ENCODE results near the gene GPR18.

GPR18 gene

DNA sequence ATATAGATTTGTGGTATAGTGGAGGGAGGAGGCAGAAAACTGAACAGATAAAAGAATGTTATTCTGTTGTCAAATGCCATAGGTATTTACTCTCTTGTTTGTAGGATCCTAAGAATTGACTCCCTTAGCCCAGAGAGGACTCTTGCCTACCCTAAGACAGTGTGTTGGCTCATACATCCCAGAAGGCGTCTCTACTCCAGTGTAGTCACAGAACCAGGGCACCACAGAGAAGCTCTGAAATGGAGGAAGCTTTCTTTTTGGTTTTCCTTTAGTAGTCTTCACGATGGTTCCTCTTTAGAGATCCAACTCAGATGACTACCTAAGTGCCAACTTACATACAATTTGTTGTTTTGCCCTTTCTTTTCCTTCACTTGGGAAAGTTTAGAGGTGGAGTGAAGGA, 35.0 kb upstream of the GPR18 start:
- DNase-seq (ENCODE audit: low read depth in 2 of 2), result no peak

DNA sequence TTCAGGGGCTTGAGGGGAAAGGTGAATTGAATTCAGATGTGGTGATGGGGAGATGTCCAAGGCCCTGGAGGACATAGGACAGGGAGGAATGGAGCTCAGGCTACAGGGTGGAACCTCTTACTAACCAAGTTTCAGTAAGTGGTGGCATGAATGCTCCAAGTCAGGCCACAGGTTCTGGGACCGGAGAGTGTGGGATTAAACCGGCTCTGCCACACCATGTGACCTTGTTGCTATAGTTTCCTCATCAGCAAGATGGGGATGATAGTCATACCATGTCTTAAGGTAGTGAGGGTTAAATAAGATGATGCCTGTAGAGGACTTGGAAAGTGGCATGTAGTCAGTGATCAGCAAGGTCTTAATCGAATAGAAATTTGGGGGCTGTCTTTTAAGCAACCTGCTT, 32.7 kb upstream of the GPR18 start:
- DNase-seq (ENCODE audit: low read depth in 2 of 2), result no peak

DNA sequence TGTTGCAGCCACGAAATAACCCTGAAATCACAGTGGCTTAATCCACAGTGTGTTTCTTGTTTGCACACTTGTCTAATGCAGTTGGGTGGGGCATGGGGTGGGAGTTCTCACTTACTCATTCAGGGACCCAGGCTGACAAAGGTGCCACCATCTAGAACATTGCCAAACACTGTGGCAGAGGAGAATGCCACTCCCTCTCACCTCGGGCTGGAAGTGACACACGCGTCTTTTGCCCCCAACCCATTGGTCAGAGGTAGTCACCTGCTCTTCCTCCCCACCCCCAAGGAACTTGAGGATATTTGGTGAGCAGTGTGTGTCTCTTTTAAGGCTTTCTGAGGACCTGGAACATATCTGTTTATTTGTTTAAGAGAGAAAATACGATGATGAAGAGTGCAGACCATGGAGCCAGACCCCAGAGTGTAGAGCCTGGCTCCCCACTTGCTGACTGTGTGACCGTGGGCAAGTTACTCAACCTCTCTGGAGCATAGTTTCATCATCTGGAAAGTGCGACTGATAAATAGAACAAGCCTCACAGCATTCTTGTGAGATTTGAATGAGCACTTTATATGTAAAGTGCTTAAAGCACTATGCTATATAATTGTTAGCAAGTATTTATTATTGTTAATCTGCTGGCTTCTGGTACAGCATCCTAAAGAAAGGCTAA, 31.6 kb upstream of the GPR18 start:
- DNase-seq (ENCODE audit: low read depth in 2 of 2), result no peak

DNA sequence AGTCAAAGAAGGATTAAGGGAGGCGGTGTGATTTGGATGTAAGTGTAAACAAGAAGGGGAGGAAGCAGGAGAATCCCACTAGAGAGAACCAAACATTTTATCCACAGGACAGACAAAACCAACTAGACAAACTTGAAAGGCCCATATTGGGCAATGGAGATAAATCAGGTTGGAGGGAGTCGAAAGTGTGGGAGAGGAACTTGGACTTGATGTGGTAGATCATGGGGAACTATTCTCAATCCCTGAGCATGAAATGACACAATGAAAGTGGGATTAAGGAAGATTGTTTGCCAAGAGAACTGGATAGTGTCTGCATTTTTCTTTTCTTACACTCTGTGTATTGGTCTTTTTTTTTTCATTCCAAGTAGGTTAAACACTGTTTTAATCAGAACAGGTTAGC, 31.1 kb upstream of the GPR18 start:
- DNase-seq (ENCODE audit: low read depth in 2 of 2), result no peak

DNA sequence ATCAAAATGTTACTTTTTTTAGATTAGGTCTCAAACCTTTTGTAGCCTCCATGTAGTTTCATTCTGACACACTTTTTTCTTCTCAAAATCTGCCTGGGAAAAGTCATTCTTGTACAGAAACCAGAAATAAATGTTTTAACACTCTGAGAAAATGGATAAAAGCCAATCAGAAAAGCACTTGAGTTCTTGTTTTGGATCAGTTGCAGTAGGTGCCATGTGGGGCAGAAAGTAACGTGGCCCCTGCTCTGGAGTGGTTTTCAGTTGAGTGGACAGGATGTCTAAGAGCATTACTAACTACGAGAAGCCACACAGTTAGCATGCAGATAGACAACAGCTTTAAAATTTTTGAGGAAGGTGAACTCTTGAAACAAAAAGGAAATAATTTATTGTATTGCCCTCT, 29.9 kb upstream of the GPR18 start:
- no peak for DNase-seq (ENCODE audit: low read depth in 2 of 2)

DNA sequence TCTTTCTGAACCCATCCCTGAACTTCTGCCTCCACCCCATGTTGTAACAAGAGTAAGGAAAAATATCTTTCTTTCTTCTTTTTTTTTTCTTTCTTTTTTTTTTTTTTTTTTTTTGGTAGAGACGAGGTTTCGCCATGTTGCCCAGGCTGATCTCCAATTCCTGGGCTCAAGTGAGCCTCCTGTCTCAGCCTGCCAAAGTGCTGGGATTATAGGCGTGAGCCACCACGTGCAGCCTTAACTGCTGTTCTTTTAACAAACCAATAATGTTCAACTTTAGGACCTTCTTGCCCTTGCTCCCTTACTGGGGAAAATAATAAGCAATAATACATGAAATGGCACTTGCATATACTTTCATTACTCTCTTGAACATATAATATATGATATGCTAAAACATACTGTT, 29.4 kb upstream of the GPR18 start:
- no peak for DNase-seq (ENCODE audit: low read depth in 2 of 2)

DNA sequence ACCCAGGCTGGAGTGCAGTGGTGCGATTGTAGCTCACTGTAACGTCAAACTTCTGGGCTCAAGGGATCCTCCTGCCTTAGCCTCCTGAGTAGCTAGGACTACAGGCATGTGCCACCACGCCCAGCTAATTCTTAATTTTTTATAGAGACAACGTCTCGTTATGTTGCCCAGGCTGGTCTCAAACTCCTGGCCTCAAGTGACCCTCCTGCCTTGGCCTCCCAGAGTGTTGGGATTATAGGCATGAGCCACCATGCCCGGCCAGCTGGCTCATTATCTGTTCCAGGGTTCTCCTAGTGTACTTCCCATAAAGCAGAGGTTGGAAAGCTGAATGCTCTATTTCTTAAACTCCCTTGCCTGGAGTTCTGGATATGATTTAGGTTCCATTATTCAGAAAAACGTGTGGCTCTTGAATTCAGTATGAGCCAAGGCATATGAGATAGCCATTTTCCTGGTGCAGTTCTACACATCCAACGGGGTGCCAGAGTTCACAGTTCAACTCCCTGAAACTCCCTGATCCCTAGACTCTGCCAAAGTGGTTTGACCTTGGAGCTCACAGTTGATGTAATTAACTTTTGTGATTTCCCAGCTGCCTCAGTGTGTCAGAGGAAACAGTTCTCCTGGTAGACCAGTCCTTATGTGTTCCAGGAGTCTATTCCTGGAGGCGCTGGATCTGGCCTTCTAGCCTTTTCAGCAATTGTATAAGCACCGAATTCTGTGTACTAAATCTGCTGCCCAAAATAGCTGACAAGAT, 27.4 kb upstream of the GPR18 start:
- no peak for DNase-seq (ENCODE audit: low read depth in 2 of 2)

DNA sequence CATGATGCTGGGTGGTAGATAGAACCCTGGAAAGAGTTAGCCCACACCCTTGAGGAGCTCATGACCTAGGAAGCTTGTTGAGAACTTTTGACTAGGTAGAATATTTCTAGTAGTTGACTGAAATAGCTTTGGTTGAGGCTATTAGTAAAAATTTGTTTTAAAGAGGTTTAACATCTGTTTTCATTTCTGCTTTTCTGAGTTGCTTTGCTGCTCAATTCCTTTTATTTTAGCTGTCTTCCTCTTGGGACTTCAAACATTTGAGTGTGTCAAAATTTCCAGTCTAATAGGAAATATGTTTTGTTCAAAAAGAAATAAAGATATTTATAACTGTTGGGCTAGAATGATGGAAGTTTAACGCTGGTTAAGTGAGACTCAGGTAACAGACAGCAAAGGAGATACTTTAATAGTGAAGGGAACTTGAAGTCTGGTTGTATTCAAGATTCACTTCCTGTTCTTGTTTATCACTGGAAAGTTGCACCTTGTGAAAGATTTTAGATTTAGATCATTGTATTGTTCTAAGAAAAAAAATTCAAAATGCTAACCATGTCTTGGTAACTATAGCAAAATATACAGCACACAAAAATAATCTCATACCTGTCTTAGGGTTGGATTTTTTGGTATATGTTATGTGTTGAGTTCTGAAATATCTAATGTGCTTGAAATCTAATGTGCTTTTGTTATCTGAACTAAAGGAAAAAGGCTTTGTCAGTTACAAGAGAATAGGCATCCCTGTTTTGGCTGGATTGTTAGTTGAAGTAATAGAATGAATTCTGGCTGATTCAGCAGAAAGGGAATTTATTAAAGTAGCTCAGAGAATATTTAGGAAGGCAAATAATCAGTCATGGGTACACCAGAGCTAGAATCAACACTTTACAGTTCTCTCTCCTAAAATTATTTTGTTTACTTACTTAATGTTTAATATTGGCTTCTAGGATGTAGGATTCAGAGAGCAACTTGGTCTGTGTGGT, 24.4 kb upstream of the GPR18 start:
- no peak for DNase-seq (ENCODE audit: low read depth in 2 of 2)

DNA sequence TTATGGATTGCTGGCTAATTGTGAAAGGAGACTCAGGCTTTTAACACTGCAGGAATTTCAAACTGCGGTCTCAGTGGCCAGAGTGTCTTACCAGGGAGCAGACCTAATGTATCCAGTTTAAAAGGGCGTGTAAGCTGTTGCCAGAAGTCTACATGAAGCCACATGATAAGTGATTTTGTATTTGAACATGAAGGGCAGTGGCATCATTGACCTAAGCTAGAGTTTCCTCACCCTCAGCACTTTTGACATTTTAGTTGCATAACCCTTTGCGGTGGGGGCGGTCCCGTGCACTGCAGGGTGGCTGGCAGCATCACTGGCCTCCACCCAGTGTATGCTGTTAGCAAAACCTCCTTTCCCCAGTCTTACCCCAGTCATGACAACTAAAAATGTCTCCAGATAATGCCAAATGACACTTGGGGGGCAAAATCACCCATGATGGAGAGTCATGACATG, 23.7 kb upstream of the GPR18 start:
- peak in 1 of 2 donors; percentile 24 for DNase-seq (ENCODE audit: low read depth in 2 of 2)

DNA sequence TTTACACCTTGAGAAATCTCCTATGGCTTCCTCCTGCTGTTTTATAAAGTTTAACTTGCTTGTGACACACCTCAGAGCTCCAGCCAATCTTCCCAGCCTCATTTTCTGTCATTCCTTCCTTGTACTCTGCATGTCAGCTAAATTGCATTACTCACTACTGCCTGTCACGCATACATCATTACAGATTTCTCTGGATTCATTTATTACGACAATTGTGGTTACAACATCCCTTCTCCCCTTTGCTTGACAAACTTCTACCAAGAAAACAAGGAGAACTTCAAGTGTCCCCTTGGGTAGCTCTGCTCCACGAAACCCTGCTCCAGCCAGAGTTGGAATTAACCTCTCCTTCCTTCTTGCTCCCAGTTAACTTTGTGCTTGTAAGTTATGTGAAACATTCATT, 22.0 kb upstream of the GPR18 start:
- DNase-seq (ENCODE audit: low read depth in 2 of 2), result no peak

DNA sequence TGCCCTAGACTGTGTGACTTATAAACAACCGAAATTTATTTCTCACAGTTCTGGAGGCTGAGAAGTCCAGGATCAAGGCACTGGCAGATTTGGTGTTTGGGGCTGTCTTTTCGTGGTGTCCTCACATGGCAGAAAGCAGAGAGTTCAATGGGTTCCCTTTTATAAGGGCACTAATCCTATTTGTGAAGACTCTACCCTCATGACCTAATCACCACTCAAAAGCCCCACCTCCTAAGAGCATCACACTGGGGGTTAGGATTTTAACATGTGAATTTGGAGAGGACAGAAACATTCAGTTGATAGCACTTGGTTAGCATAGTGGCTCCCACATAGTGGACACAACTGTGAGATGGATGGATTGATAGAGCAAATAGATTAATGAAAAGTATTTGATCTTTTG, 21.5 kb upstream of the GPR18 start:
- no peak for DNase-seq (ENCODE audit: low read depth in 2 of 2)

DNA sequence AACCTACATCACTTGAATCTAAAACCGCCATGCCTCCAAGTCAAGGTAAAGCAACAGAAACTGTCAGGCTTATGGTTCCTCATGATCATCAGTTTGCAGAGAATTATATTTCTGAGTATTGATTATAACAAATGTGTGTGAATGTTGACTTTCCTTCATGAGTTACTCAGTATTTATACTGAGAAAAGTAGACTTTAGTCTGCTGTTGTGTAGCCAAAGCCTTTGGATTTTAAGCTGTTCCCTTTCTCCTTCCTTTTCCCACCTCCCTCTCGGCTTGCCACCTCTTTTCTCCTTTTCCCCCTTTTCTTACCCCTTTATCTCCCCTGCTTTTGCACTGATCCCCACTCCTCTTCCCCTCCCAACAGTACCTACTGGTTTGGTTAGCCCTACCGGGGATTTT, 20.7 kb upstream of the GPR18 start:
- DNase-seq (ENCODE audit: low read depth in 2 of 2), result no peak

DNA sequence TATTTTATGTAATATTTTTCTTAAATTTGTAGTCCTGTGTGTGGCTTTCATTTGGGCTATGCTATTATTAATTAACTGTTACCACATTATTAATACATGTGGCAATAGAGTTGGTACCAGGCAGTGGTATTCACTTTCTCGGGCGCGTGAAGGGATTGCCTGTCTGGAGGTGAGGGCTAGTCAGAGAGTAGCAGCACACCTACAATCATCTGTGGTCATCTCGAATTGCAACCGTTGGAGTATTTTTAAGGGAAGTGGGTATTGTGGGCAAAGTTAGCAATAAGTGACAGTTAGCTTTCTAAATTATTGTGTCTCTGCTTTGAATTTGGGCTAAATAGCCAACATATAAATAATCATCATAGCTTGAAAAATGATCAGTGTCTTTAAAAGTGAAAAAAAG, 20.0 kb upstream of the GPR18 start:
- DNase-seq (ENCODE audit: low read depth in 2 of 2), result no peak

DNA sequence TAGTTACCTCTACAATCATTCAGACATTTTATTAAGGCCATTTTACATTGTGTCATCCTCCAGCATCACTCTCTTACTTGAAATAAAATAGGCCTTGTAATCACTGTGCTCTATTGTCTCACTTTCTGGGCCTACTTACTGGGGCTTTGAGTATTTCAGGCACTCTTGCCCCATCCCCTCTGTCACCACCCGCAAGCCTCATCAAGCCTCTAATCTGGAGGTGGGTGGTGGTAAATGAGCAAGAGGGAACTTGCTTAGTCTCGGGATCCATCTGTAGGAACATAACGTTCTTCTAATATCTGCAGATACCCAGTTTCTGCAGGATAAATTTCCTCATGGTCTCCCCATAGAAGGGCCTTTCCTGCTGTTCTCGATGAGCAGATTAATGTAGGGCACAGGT, 19.4 kb upstream of the GPR18 start:
- no peak for DNase-seq (ENCODE audit: low read depth in 2 of 2)

DNA sequence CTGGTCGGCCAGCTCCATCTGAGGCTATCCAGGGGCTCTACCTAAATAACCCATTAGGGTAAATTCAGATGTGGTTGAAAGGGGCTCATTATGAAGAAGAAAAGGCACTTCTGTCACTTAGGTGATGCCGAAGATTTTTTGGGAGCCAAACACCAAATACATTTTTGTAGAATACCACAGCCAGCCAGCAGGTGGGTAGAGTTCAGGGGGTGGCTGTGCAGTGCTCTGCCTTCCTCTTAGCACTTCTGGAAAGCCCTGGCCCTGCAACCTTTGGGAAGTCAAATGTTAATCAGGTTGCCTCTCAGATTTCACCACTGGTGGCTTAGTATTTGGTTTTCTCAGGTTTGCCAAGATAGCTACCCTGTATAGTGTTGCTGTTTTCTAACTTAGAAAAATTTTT, 18.5 kb upstream of the GPR18 start:
- no peak for DNase-seq (ENCODE audit: low read depth in 2 of 2)

DNA sequence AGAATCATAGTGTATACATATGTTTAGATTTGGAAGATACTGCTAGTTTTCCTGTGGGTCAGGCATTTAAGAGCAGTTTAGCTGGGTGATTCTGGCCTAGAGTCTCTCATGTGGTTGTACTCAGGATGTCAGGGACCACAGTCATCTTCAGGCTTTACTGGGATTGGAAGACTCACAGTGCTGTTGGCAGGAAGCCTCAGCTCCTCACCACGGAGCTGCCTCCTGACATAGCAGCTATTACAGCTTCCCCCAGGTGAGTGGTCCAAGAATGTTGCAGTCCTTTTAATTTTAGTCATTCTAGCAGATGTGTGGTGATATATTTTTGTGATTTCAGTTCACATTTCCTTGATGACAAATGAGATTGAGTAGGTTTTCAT, 16.9 kb upstream of the GPR18 start:
- DNase-seq (ENCODE audit: low read depth in 2 of 2), result no peak

DNA sequence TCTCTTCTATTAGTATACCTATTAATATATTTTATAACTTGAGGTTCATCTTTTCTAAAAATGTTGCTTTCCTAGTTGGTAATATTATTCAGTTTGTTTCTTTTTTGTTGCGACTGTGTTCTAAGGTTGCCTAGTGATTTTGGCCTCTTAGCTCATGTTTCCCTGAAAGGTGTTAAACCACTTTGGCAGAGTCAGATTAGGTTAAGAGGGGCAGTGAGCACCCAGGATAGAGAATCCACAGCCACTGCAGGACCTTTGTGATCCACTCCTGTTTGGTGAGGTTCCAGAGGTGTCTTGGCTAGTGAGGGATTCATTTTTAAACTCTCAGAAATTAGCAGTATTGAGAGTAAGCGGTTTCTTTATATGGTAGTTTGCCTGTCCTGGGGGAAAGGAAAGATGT, 14.9 kb upstream of the GPR18 start:
- no peak for DNase-seq (ENCODE audit: low read depth in 2 of 2)

DNA sequence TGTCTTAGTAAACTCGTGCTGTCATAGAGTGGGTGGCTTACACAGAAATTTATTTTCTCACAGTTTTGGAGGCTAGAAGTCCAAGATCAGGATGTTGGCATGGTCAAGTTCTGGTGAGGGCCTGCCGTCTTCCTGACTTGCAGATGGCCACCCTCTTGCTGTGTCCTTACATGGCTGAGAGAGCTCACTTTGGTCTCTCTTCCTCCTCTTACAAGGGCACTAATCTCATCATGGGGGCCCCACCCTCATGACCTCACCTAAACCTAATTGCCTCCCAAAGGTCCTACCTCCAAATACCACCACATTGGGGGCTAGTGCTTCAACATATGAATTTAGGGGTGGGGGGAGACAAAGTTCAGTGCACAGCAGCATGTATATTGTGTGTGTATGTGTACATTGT, 14.3 kb upstream of the GPR18 start:
- DNase-seq (ENCODE audit: low read depth in 2 of 2), result no peak

DNA sequence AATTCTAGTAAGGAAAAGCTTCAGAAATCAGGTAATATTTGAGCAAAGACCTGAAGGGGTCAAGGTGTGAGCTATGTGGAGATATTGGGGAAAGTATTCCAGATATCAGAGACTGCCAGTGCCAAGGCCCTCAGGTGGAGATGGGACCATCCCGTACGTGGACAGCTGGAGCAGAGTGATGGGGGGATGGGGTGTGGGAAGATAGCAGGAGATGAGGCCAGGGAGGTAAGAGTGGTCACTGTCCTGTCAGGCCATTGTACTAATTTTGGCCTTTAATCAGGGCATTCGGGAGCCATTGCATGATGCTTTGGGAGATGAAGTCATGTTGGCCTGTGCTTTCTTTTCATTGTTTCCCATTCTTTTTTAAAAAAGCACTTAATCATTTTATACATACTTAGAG, 13.1 kb upstream of the GPR18 start:
- no peak for DNase-seq (ENCODE audit: low read depth in 2 of 2)

DNA sequence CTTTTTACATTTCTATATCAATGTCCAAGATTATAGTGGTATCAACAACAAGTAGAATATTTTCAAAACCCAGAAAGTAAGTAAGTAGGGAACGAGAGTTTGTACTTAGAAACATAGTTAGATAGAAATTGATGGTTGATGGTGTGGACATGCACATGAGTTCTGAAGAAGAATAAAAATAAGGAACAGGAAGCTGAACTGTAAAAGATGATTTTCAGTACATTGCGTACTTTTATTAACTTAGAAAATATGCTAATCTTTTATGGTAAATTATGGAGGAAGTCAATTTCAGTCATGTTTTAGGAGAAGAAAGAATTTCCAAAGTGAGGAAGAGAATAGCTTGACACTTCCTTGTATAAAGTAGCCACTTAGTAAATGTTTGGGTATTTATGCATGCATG, 12.3 kb upstream of the GPR18 start:
- no peak for DNase-seq (ENCODE audit: low read depth in 2 of 2)

DNA sequence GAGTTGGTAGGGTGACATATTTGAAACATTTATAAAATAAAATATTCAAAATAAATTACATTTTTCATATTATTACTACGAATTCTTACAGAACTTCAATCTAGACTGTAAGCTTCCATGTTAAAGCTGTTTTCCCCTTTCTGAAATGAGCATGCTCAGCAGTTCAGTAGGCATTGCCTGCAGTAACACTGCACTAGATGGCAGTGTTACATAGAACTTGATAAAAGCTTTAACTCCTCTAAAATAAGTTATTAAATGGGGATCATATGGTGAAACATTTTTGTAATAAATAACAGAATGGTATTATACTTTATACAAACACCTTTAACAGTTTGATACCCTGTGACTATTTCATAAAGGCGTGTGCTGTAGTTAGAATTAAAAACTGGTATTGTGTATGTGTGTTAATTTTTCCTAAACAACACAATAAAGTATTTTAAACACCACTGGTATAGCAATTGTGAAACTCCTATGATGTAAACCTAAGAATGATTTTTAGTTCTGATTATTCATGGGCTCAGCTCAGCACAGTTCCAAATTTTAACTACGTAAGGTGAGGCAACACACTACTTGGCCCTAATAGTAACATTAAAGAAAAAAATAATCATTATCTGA, 11.6 kb upstream of the GPR18 start:
- DNase-seq (ENCODE audit: low read depth in 2 of 2), result no peak

DNA sequence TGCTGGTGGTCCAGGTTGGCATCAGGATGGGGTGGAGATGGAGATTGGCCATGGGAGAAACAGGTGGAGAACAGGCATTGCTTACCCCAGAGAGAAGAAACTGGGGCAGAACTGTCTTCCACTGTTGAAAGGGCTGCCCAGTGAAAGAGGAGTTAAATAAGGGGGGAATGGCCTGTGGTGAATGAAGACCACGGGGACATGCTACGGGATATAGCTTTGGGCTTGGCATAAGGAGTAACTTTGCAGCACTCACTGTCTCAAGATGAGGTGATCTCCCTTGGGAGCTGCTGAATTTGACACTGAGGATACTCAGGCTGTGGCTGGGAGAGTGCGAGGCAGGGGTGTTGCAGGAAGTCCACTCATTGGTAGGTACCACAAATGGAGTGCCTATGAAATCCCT, 10.6 kb upstream of the GPR18 start:
- DNase-seq (ENCODE audit: low read depth in 2 of 2), result no peak

All from stimulated activated CD8-positive, alpha-beta memory T cell treated with anti-CD3 and anti-CD28 coated beads, Interleukin-7, amount 100 ng/mL, for 1 hour (primary cell).